Neuron (in vitro differentiated cells): ENCODE data around the gene ALPK3.

Experiments used
- H2AFZ ChIP-seq: one replicate; pipeline ENCODE4 v1.6.1; 2013; ENCODE audit warnings: low read depth, mild to moderate bottlenecking, inconsistent platforms, low read length, moderate library complexity
- H3K27me3 ChIP-seq: one replicate; pipeline ENCODE4 v1.6.1; 2013; ENCODE audit warnings: low read length; ENCODE audit not compliant: insufficient read depth
- H3K36me3 ChIP-seq: one replicate; pipeline ENCODE4 v1.6.1; 2013; ENCODE audit warnings: low read length; ENCODE audit not compliant: insufficient read depth
- H3K4me1 ChIP-seq: one replicate; pipeline ENCODE4 v1.6.1; 2013; ENCODE audit warnings: low read length; ENCODE audit not compliant: insufficient read depth
- H3K4me3 ChIP-seq: 2 replicates; pipeline ENCODE4 v1.5.1; 2013; ENCODE audit warnings: mild to moderate bottlenecking, low read length, moderate library complexity
- H3K9me3 ChIP-seq: one replicate; pipeline ENCODE4 v1.6.1; 2013; ENCODE audit warnings: low read length

Gene ALPK3, protein sequence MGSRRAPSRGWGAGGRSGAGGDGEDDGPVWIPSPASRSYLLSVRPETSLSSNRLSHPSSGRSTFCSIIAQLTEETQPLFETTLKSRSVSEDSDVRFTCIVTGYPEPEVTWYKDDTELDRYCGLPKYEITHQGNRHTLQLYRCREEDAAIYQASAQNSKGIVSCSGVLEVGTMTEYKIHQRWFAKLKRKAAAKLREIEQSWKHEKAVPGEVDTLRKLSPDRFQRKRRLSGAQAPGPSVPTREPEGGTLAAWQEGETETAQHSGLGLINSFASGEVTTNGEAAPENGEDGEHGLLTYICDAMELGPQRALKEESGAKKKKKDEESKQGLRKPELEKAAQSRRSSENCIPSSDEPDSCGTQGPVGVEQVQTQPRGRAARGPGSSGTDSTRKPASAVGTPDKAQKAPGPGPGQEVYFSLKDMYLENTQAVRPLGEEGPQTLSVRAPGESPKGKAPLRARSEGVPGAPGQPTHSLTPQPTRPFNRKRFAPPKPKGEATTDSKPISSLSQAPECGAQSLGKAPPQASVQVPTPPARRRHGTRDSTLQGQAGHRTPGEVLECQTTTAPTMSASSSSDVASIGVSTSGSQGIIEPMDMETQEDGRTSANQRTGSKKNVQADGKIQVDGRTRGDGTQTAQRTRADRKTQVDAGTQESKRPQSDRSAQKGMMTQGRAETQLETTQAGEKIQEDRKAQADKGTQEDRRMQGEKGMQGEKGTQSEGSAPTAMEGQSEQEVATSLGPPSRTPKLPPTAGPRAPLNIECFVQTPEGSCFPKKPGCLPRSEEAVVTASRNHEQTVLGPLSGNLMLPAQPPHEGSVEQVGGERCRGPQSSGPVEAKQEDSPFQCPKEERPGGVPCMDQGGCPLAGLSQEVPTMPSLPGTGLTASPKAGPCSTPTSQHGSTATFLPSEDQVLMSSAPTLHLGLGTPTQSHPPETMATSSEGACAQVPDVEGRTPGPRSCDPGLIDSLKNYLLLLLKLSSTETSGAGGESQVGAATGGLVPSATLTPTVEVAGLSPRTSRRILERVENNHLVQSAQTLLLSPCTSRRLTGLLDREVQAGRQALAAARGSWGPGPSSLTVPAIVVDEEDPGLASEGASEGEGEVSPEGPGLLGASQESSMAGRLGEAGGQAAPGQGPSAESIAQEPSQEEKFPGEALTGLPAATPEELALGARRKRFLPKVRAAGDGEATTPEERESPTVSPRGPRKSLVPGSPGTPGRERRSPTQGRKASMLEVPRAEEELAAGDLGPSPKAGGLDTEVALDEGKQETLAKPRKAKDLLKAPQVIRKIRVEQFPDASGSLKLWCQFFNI (N-terminal part only)

DNA sequence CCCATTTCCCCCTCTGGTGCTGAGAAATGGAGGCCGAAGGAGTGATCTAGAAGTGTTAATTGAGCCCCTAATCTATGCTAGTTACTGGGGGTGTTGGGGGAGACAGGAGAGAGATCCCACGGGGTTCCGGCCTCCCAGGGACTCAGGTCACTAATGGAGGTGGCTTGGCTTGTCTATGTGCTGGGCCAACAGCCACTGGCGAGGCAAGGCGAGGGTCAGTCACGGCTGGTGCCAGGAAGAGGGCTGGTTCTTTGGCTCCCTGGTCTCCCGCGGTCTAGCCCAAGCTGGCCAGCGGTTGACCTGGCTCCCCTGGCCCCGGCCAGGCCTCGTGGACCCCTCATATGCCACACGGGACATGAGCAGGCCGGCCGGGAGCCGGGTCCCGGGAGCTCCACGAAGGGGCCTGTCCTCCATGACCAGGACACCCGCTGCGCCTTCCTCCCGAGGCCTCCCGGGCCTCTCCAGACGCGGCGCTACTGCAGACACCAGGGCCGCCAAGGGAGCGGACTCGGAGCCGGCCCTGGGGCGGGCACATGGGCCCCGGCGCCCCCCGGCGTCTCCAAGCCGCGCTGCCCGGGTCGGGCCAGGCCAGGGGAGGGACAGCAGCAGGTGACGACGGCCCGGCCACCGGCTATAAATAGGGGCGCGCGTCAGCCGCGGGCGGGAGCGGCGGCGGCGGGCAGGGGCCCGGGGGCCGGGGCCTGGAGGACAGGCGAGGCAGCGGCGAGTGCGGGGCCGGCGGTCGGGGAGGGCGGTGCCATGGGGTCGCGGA lies at the start of gene ALPK3:
TSS of gene ALPK3 (plus strand) at position 663 of the 772 bp plus-strand sequence. CDS start at position 760, 97 bp downstream.
- H3K27me3 ChIP-seq, result no peaks in the 10 kb centered on the region
- H3K9me3 ChIP-seq, result no peaks in the 10 kb centered on the region
- H2AFZ ChIP-seq, result no peak within 1 kb of the TSS
- no peak within 1 kb of the TSS for H3K4me3 ChIP-seq
- no peaks in the 10 kb centered on the region for H3K36me3 ChIP-seq
- H3K4me1 ChIP-seq, result peaks cover 26% of the 10 kb centered on the region

DNA sequence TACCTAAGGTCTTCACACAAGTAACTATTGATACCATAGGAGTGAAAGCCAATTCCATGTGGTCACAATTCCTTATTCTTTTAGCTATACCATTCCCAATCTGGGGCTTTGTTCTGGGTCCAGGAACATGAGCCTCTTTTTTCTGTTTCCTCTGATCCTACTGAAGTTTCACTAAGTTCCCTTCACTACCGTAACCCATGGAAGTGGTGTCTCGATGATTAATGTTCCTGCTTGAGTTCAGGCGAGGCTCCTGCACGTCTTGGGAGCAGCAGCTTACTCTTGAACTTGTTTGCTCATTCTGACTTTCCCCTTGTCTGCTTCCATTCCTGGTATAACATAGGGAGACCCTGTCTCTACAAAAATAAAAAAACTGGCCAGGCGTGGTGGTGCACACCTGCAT lies 45.1 kb upstream of the ALPK3 start:
- Histone ChIP-seq H3K9me3 (peaks cover 6% of the 10 kb centered on the region), H3K27me3 (no peaks in the 10 kb centered on the region), H3K4me1 (no peaks in the 10 kb centered on the region), H3K4me3 (no peak overlapping the region), H3K36me3 (peaks cover 32% of the 10 kb centered on the region), H2AFZ (no peak overlapping the region)

DNA sequence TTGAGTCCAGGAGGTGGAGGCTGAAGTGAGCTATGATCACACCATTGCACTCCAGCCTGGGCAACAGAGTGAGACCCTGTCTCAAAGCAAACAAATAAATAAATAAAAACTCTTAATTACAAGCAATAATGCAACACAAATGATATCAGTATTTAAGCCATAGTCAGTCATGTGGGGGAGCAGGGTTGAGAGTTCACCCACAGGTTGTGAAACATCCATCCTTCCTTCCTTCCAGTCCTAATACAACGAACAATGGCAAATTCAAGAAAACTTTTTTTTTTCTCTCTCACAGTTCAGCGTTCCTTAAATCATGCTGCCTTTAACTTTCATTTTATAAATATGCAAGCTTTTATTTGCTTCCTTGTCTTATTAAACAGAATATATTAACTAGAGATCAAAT lies 44.7 kb upstream of the ALPK3 start:
- no peak overlapping the region for H2AFZ ChIP-seq
- H3K36me3 ChIP-seq, result peaks cover 27% of the 10 kb centered on the region
- H3K4me3 ChIP-seq, result no peak overlapping the region
- no peaks in the 10 kb centered on the region for H3K4me1 ChIP-seq
- no peaks in the 10 kb centered on the region for H3K27me3 ChIP-seq
- H3K9me3 ChIP-seq, result peaks cover 6% of the 10 kb centered on the region

DNA sequence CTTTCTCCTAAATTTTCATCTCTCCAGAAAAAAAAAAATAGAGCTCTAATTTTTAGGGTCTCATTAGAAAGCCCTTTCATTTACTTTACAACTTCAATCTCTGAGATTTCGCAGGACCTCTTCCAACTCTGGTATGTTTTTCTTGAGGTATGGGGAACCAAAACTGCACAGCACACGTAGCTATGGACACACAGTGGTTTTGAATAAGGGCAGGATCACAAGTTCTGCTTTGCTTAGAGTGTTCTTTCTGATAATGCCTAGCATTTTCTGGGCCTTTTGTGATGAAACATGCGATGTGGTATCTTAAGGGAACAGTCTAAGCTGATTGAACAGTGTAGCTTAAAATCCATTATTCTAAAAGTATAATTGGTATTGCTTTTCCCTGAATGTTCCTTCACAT lies 43.4 kb upstream of the ALPK3 start:
- Histone ChIP-seq H2AFZ (no peak overlapping the region), H3K9me3 (peaks cover 6% of the 10 kb centered on the region), H3K36me3 (peaks cover 28% of the 10 kb centered on the region), H3K4me1 (no peaks in the 10 kb centered on the region), H3K27me3 (no peaks in the 10 kb centered on the region), H3K4me3 (no peak overlapping the region)

DNA sequence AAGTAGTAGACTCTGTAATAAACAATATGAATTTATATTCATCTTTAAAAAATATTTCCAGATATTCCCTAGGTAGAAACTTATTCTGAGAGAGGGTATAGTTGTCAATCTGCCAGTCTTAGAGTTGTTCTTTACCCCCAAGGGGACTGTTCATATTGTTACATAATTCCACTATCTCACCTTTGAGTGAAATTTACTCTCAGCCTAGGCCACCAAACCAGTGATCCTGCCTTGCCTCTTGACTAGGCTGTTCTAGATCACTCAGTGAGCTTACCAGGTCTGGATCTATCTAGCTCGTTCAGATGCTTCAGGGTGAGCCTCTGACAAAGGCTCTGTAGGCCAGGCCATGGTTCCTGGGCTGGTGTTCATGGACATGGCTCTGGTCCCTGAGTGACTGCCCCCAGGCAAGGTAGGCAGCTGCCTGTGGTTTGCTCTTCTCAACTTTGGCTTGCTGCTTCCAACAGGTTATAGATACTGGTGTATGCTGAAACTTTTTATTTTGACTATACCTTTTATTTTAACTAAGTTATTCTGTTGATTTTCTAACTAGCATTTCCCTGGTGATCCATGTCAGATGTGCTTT lies 41.2 kb upstream of the ALPK3 start:
- H3K36me3 ChIP-seq, result peaks cover 31% of the 10 kb centered on the region
- no peaks in the 10 kb centered on the region for H3K4me1 ChIP-seq
- no peak overlapping the region for H3K4me3 ChIP-seq
- no peak overlapping the region for H2AFZ ChIP-seq
- H3K27me3 ChIP-seq, result no peaks in the 10 kb centered on the region
- peaks cover 6% of the 10 kb centered on the region for H3K9me3 ChIP-seq

DNA sequence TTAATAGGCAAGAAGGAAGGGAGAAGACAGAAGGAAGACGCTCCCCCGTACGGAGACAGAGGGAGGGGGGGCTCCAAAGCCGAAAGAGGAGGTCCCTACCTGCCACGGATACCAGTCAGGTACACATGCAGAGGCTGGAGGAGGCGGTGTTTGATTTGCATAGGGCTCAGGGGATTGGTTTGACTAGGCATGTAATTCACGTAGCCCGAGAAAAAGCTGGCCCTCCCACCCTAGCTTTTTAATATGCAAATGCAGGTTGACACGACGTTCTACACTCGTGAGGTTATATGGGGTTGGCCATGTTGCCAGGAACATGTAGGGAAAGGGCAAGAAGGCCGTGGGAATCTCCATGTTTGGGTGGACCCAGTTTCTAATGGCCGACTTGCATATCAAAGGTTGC lies 39.0 kb upstream of the ALPK3 start:
- peaks cover 6% of the 10 kb centered on the region for H3K9me3 ChIP-seq
- H3K27me3 ChIP-seq, result no peaks in the 10 kb centered on the region
- no peaks in the 10 kb centered on the region for H3K4me1 ChIP-seq
- no peak overlapping the region for H3K4me3 ChIP-seq
- peaks cover 37% of the 10 kb centered on the region for H3K36me3 ChIP-seq
- no peak overlapping the region for H2AFZ ChIP-seq

DNA sequence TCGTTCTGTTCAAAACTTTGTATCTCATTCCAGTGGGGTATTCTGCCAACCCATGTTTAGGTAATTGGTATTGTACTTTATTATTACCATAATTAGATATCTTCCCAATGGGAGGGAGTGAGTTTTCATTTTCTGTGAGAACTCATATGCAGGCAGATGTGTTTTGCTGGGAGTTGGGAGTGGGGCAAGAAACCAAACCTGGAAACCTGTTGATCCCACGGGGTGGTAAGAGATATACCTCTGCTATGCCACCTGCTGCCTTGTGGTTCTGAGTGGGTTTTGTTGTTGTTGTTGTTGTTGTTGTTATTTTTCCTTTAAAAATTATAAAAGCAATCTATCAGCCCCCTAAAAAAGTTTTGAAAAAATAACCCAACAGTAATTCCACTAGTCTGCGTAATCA lies 36.7 kb upstream of the ALPK3 start:
- H2AFZ ChIP-seq, result no peak overlapping the region
- no peaks in the 10 kb centered on the region for H3K4me1 ChIP-seq
- no peaks in the 10 kb centered on the region for H3K27me3 ChIP-seq
- no peak overlapping the region for H3K4me3 ChIP-seq
- peaks cover 52% of the 10 kb centered on the region for H3K36me3 ChIP-seq
- peaks cover 2% of the 10 kb centered on the region for H3K9me3 ChIP-seq

DNA sequence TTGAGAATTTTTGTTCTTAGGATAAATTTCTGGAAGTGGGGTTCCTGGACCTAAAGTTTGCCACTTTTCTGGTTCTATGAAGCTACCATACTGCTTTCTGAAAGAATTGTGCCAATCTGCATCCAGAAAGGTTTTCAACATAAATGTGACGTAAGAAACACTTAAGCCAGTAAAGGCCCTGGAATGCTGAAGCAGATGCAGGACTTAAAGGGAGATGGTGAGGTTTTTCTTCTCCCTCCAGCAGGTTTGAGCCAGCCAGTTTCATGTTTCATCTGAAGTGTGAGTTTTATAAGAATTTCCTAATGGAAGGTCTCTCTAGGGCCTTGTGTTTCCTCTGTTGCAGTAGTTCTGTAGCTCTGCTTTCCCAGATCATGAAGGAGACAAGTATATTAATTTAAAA lies 35.7 kb upstream of the ALPK3 start:
- no peaks in the 10 kb centered on the region for H3K4me1 ChIP-seq
- H3K36me3 ChIP-seq, result peaks cover 58% of the 10 kb centered on the region
- H3K9me3 ChIP-seq, result peaks cover 2% of the 10 kb centered on the region
- H2AFZ ChIP-seq, result no peak overlapping the region
- H3K27me3 ChIP-seq, result no peaks in the 10 kb centered on the region
- no peak overlapping the region for H3K4me3 ChIP-seq

DNA sequence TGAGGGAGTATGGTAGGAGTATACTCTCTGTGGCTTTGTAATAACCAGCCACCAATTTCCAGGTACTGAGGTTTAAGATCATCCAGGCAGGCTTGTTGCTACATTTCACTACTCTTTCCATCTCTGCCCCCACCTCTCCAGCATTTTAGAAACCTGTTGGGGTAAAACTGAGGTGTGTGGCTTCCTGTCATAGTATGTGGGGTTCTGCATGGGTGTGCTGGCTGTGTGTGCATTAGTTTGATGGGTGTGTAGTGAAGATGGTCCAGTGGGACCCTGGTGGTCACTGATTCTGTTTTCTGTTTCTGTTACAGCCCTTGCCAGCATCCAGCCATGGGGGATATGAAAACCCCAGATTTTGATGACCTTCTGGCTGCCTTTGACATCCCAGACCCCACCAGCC lies 34.8 kb upstream of the ALPK3 start:
- H3K9me3 ChIP-seq, result peaks cover 2% of the 10 kb centered on the region
- H3K4me1 ChIP-seq, result no peaks in the 10 kb centered on the region
- H3K27me3 ChIP-seq, result no peaks in the 10 kb centered on the region
- no peak overlapping the region for H3K4me3 ChIP-seq
- H2AFZ ChIP-seq, result no peak overlapping the region
- peaks cover 62% of the 10 kb centered on the region for H3K36me3 ChIP-seq

DNA sequence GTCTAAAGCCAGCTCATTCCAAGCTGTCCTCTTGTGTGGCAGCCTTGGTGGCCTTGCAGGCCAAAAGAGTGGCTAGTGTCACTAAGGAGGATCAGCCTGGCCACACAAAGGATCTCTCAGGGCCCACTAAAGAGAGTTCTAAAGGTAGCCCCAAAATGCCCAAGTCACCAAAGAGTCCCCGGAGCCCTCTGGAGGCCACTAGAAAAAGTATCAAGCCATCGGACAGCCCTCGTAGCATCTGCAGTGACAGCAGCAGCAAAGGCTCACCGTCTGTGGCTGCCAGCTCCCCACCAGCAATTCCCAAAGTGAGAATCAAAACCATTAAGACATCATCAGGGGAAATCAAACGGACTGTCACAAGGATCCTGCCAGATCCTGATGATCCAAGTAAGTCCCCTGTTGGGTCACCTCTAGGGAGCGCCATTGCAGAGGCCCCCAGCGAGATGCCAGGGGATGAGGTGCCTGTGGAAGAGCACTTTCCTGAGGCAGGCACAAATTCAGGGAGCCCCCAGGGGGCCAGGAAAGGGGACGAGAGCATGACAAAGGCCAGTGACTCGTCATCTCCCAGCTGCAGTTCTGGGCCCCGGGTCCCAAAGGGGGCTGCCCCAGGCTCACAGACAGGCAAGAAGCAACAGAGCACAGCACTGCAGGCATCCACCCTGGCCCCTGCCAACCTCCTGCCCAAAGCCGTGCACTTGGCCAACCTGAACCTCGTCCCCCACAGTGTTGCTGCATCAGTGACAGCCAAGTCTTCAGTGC lies 33.5 kb upstream of the ALPK3 start:
- peaks cover 58% of the 10 kb centered on the region for H3K36me3 ChIP-seq
- no peaks in the 10 kb centered on the region for H3K27me3 ChIP-seq
- peaks cover 2% of the 10 kb centered on the region for H3K9me3 ChIP-seq
- H3K4me3 ChIP-seq, result no peak overlapping the region
- no peak overlapping the region for H2AFZ ChIP-seq
- H3K4me1 ChIP-seq, result no peaks in the 10 kb centered on the region

DNA sequence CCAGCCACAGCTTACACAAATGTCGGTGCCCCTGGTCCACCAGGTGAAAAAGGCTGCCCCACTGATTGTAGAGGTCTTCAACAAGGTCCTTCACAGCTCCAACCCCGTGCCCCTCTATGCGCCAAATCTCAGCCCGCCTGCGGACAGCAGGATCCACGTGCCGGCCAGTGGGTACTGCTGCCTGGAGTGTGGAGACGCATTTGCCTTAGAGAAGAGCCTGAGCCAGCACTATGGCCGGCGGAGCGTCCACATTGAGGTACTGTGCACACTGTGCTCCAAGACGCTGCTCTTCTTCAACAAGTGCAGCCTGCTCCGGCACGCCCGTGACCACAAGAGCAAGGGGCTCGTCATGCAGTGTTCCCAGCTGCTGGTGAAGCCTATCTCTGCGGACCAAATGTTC lies 32.9 kb upstream of the ALPK3 start:
- Histone ChIP-seq H2AFZ (no peak overlapping the region), H3K9me3 (peaks cover 2% of the 10 kb centered on the region), H3K4me3 (no peak overlapping the region), H3K4me1 (no peaks in the 10 kb centered on the region), H3K36me3 (peaks cover 57% of the 10 kb centered on the region), H3K27me3 (no peaks in the 10 kb centered on the region)
